H1 (cell line): ENCODE measurements around the gene MTF1. TPM values are rescaled to one million over a fixed set of nuclear protein-coding genes. Genes with fewer than 3 reads are reported as not detected.

Experiments used
- CTCF ChIP-seq, 3 experiments: IDR thresholded peaks; 1 replicate in 2 of 3; 2 replicates in 1 of 3; pipeline versions ENCODE4 v1.5.1 to v1.6.1; 2011; ENCODE audit warnings: low read length in 3 of 3, mild to moderate bottlenecking in 3 of 3, inconsistent platforms in 2 of 3, low read depth in 1 of 3, moderate library complexity in 1 of 3; ENCODE audit not compliant: insufficient read depth in 1 of 3; ENCODE audit errors: control extremely low read depth in 1 of 3
- E2F6 ChIP-seq: IDR thresholded peaks from 2 replicates; pipeline ENCODE4 v1.6.1; 2012; ENCODE audit warnings: inconsistent platforms
- TAF1 ChIP-seq: IDR thresholded peaks from 2 replicates; pipeline ENCODE4 v1.6.1; 2011; ENCODE audit warnings: mild to moderate bottlenecking, low read depth, low read length
- USF2 ChIP-seq: IDR thresholded peaks from 2 replicates; pipeline ENCODE4 v1.6.1; 2011; ENCODE audit warnings: low read length, improper control_type of control experiment
- polyA plus RNA-seq, 7 experiments: library from polyadenylated mRNA; depleted of rRNA in 3 of 7; stranded (reverse) in 5 of 7; unstranded in 2 of 7; fragments of >200 nt in 5 of 7; fragments of 200-250 nt in 2 of 7; gene quantifications; 1 replicate in 5 of 7; 2 replicates in 1 of 7; 4 replicates in 1 of 7; pipeline versions ENCODE4 v1.2.1 to v1.2.3, GENCODE V29; 2011 to 2013; ENCODE audit warnings: missing spikeins in 2 of 7, mixed read lengths in 2 of 7
- small RNA-seq: library from polyadenylated mRNA; stranded (forward); fragments of <200 nt; extraction: miRNeasy Mini kit (QIAGEN cat#:217004); gene quantifications from one replicate; pipeline ENCODE3, GENCODE V24; 2013; ENCODE audit not compliant: insufficient read depth
- total RNA-seq: library from RNA; stranded (reverse); fragmentation: NEBNext Ultra II Directional; extraction: Animal tissue kit (Norgen Biotek cat#: 25700); gene quantifications from 2 replicates; pipeline ENCODE4 v1.2.1, GENCODE V29; 2021

The MTF1 gene
- total and polyA plus RNA-seq, 2 of the 8 experiments (the other 6 are each of a cell fraction or from before 2014, with no cell fraction given) = 4.0 to 15.5 TPM

GRCh38 chr1:37761416-37762095 lies 97.8 kb downstream of the MTF1 start (continued):
- TF ChIP-seq CTCF (IDR thresholded peaks at IDR 0.05; ENCODE audit: control extremely low read depth in 1 of 3, insufficient read depth in 1 of 3, low read depth in 1 of 3, low read length in 3 of 3) (no peak), E2F6 (no peak), TAF1 (no peak), USF2 (no peak)

Small RNAs within 50 kb of the gene (small RNA-seq; reads per million reads assigned to genes)
- gene RF00092 = not detected
- gene RNU6-584P = not detected

Other genes starting within 250 kb of the MTF1 start
- gene RSPO1, start 224.7 kb downstream of the MTF1 start, total RNA-seq = 0.21 TPM in 1 of 2 replicates, not detected in the other
- gene RSPO1, start 224.7 kb downstream of the MTF1 start, polyA plus RNA-seq (2011; rRNA removed) = 0.28 and 0.39 TPM in 2 replicates
- 41.6 and 43.9 TPM in 2 replicates for gene CDCA8, start 167.1 kb downstream of the MTF1 start, total RNA-seq
- gene CDCA8, start 167.1 kb downstream of the MTF1 start, polyA plus RNA-seq (2011; rRNA removed) = 37.8 and 46.2 TPM in 2 replicates
- 1.0 and 1.5 TPM in 2 replicates for gene EPHA10, start 94.5 kb downstream of the MTF1 start, total RNA-seq
- 0.54 and 1.2 TPM in 2 replicates for gene EPHA10, start 94.5 kb downstream of the MTF1 start, polyA plus RNA-seq (2011; rRNA removed)
- 4.2 and 4.8 TPM in 2 replicates for gene MANEAL, start 65.7 kb downstream of the MTF1 start, total RNA-seq
- gene MANEAL, start 65.7 kb downstream of the MTF1 start, polyA plus RNA-seq (2011; rRNA removed) = 7.1 and 7.2 TPM in 2 replicates
- gene C1orf122, start 51.8 kb downstream of the MTF1 start, total RNA-seq = 36.9 and 42.4 TPM in 2 replicates
- 32.1 and 45.4 TPM in 2 replicates for gene C1orf122, start 51.8 kb downstream of the MTF1 start, polyA plus RNA-seq (2011; rRNA removed)
- gene YRDC, start 51.4 kb downstream of the MTF1 start, total RNA-seq = 21.6 and 23.1 TPM in 2 replicates
- 20.6 and 21.1 TPM in 2 replicates for gene YRDC, start 51.4 kb downstream of the MTF1 start, polyA plus RNA-seq (2011; rRNA removed)
- 23.7 and 25.1 TPM in 2 replicates for gene INPP5B, start 87.5 kb upstream of the MTF1 start, total RNA-seq
- 13.5 and 14.0 TPM in 2 replicates for gene INPP5B, start 87.5 kb upstream of the MTF1 start, polyA plus RNA-seq (2011; rRNA removed)
- gene SF3A3, start 130.4 kb upstream of the MTF1 start, total RNA-seq = 137 and 145 TPM in 2 replicates
- 25.0 and 40.5 TPM in 2 replicates for gene SF3A3, start 130.4 kb upstream of the MTF1 start, polyA plus RNA-seq (2011; rRNA removed)
- 35.6 and 35.8 TPM in 2 replicates for gene FHL3, start 145.9 kb upstream of the MTF1 start, total RNA-seq
- 14.3 and 22.8 TPM in 2 replicates for gene FHL3, start 145.9 kb upstream of the MTF1 start, polyA plus RNA-seq (2011; rRNA removed)
- gene UTP11, start 153.1 kb upstream of the MTF1 start, total RNA-seq = 56.4 and 60.5 TPM in 2 replicates
- 18.2 and 19.5 TPM in 2 replicates for gene UTP11, start 153.1 kb upstream of the MTF1 start, polyA plus RNA-seq (2011; rRNA removed)
- 10.8 and 11.6 TPM in 2 replicates for gene POU3F1, start 187.2 kb upstream of the MTF1 start, total RNA-seq
- 4.2 and 7.1 TPM in 2 replicates for gene POU3F1, start 187.2 kb upstream of the MTF1 start, polyA plus RNA-seq (2011; rRNA removed)